ENCODE results near the gene CBY3.
A peak's percentile ranks its signal among the peaks of the same experiment; 100 is the strongest.
"Not testable (repeated sequence)": the region's sequence is repeated elsewhere in the genome, so short reads cannot be mapped to it uniquely, and the experiment has no call there.

The CBY3 gene

DNA sequence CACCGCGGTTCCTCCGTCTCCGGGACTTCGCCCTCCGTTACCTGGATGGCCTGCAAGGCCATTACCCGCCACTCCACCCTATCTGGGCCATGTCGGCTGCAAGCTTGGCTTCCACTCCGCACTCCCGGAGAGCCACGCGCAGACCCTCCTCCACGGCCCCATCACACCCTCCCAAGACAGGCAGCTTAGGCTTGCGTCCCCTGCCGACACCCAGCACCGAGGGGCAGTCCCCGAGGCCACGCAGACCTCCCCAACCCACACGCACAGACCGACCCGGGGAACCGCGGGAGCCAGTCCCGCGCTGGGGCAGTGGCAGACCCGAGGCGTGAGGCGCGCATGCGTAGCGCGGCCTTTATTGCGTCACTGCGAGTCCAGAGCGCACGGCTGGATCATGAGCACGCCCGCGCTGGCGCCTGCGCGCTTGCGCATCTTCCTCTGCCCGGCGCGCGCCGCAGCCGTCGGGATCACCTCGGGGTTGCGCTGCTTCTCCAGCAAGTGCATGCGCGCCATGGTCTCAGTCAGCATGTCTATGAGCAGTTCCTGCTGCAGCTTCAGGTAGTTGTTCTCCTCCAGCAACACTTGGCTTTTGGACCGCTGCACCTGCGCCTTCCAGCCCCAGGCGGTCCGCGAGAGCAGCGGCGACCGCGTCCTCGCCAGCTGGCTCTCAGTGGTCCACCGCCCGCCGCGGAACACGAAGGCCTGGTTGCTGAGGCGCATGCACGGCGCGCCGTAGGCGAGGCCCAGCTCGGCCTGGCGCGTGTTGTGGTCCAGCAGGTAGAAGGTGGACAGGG lies 2.4 kb downstream of the CBY3 start:
- DNase-seq (ENCODE audit: low spot score) (peak; percentile 95), FAIRE-seq (no peak)

DNA sequence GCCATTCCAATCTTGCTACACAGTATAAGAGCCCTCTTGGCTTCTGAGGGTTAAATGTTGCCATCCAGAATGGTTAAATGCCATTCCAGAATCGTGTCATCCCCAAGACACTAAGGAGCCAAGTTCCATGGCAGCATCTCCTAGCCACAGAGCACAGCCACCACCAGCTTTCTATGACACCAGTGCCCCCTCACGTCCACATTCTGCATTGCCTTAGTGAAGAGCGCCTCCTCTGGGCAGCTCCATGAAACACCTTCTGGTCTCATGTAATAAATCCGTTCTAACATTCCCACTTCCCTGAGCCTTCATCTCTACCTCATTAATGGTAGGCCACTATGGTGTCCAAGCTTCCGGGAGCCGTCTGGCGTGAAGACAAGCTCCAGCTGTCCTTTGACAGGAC lies 12.4 kb downstream of the CBY3 start:
- DNase-seq (ENCODE audit: low spot score) = no peak
- no peak for FAIRE-seq

DNA sequence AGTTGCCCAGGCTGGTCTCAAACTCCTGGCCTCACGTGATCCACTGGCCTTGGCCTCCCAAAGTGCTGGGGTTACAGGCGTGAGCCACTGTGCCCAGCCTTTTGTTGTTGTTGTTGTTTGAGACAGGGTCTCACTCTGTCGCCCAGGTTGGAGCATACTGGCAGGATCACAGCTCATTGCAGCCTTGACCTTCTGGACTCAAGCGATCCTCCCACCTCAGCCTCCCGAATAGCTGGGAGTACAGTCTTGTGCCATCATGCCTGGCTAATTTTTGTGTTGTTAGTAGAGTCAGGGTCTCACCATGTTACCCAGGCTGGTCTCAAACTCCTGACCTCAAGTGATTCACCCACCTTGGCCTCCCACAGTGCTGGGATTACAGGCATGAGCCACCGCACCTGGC lies 19.2 kb downstream of the CBY3 start:
- FAIRE-seq; DNase-seq (ENCODE audit: low spot score): not testable (repeated sequence)

DNA sequence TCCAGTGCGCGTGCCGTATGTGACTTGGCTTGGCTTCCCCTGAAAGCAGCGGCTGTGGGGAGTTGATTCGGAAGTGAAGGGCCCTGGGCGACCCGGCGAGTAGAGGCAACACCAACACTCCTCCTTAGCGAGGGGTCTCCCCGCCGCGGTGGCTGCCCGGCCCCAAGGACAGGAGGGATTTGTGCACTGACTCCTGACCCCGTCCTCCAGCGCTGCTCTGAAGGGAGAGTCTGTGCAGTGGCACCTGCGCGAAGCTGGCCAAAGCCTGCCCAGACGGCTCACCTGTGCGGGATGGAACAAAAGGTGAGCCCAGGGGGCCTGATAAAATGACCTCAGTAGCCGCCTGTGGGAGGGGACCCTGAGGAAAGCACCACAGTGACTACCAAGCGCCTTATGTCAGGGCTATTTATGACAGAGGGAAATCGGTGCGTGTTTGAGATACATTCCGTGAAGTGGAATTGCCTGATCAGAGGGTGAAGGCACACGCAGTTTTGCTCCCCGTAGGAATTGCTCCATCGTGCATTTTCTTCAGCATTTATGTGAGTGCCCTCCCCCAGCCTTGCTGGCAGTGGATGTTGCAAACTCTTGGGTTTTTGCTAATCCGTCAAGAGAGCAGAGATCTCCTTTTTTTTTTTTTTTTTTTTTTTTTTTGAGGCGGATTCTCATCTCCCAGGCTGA lies 22.5 kb downstream of the CBY3 start:
- peak; percentile 14 for DNase-seq (ENCODE audit: low spot score)
- not testable (repeated sequence) for FAIRE-seq

DNA sequence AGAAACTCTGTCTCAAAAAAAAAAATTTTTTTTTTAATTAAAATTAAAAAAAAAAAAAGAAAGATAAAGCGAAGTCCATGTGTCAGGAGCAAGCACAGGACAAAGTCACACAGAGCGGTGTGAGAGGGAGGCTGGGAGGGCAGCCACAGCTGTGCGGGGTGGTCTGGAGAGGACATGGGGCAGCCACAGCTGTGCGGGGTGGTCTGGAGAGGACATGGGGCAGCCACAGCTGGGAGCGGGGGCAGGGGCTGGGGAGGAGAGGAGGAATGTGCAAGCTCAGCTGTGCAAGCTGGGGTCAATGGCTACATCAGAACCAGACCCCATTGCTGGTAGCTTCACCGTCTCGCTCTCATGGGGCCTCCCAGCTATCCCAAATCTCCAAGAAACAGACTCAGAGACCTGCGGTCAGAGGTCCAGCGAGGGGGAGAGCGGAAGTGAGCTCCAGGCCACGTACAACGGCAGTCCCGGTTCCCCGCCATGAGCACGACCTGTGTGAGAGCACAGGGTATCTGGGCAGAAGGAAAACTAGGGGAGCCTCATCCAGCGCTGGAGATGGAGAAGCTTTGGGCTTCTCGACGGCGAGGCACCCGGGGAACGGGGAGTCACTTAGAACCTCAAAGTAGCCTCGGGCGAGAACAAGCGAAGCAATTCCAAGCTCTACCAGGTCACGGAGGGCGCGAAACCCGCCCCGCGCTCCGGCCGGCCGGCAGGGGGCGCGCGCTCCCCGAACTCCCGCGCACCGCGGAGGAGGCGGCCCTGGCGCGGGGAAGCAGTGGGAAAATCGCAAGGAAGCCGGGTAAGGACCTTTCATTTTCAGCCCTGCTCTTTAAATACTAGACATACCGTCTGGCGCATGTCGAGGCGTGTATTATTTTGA lies 23.3 kb downstream of the CBY3 start:
- DNase-seq (ENCODE audit: low spot score) = not testable (repeated sequence)
- FAIRE-seq = peak; percentile 94

DNA sequence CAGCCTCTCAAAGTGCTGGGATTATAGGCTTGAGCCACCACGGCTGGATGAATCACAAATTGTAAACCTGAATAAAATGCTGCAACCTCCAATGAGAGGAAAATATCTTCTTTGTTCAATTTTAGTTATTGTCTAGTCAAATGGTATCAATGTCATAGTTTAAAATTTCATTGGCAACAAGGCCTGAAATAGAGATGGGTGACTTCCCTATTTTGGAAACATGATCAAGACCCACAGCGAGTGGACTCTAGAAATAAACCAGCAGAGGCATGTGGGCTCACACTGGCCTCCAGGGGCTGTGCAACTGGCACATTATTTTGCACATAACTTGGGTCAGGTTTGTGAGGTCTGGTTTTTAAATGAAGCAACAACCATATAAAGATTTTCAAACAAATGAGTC lies 27.7 kb downstream of the CBY3 start:
- DNase-seq (ENCODE audit: low spot score); FAIRE-seq: not testable (repeated sequence)

DNA sequence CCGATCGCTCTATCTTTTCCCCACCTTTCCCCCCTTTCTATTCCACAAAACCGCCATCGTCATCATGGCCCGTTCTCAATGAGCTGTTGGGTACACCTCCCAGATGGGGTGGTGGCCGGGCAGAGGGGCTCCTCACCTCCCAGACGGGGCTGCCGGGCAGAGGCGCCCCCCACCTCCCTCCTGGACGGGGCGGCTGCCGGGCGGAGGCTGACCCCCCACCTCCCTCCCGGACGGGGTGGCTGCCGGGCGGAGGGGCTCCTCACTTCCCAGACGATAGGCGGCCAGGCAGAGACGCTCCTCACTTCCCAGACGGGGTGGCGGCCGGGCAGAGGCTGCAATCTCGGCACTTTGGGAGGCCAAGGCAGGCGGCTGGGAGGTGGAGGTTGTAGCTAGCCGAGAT lies 30.6 kb downstream of the CBY3 start:
- not testable (repeated sequence) for DNase-seq (ENCODE audit: low spot score); FAIRE-seq

DNA sequence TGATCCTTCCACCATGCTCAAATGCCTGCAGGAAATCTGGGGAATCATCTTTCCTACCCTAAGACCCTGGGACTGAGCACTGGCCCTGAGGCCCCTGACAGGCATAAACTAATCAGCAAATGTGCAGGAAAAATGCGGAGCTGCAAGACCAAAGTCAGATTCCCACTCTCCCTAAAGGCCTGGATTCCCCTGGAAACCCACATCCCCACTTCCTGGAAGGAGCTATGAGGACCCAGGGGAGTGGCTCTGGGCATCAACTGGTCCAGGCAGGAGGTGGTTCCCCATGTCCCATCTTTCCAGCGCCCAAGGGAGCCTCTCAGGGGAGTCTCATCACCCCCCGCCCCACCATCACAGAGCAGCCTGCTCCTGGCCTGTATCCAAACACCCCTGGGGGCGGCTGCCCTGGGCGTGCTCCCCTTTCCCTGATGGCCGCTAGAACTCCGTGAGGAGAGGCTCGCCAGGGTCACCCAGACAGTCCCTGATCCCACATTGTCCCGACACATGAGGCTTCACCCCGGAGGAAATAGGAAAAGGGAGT lies 31.6 kb downstream of the CBY3 start:
- DNase-seq (ENCODE audit: low spot score); FAIRE-seq: not testable (repeated sequence)

DNA sequence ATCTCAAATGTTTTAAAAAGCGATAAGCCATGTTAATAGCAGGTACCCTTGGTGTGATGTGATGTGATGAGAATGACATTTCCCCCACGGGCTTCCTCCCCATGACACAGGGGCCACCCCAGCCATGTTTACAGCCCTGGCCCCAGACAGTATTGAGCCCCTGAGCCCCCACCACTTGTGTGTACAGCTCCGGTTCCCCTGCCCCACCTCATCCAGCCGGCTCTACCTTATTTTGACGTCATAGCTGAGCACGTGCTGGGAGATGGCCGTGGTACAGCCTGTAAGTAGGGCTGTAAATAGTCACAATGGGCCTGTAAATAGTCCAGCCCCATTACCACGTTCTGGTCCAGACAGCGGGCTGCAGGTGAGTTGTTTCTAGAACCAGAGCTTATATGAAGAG lies 32.4 kb downstream of the CBY3 start:
- DNase-seq (ENCODE audit: low spot score) = no peak
- FAIRE-seq = no peak

DNA sequence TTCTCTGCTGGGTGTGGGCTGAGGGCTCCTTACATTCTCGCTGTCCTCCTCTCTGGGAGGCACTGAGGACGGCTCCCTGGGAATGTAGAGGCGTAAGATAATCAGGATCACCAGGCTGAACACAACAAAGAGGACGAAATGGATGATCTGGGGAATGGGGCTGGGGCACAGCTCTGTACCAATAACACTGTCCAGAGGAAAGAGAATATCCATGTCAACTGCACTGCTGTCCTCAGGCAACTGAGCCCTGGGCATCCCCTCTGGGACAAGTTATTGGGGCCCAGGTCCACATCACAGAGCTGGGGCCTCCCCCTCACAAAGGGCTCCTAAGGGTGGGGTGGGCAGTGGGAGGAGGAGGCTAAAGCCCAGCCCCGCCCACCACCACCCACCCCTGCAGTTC lies 36.1 kb downstream of the CBY3 start:
- not testable (repeated sequence) for FAIRE-seq; DNase-seq (ENCODE audit: low spot score)

DNA sequence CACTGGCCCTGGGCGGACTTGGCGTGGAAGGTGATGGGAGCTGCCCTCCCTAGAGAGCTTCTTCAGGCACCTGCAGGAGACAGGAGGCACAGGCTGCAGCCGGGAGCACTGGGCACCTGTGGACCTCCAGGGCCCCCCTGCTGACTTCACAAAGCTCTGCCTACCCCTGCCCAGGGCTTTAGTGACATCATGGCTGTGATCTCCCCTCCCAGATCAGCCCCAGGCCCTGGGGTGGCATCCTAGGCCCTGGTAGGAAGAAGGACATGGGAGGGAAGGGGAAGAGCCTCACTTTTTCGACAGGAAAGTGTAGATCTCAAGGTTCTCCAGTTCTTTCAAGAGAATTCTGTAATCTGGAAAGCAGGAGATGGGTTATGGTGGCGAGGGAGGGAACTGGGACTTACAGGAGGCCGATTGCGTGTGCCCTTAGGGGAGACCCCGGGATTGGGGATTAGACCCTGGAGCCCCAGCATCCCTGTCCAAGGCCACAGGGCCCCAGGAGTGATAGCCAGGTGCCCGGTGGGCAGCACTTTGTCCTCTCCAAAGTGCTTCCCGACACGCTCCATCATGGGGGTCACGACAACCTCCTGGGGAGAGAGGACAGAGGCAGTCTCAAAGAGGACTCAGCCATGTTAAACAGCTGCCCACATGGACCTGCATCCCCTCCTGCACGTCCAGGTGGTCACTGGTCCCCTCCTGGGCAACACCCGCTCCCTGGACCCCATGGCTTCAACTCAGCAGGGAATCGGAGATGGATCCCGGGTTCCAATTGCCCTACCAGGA lies 37.5 kb downstream of the CBY3 start:
- FAIRE-seq; DNase-seq (ENCODE audit: low spot score): not testable (repeated sequence)

DNA sequence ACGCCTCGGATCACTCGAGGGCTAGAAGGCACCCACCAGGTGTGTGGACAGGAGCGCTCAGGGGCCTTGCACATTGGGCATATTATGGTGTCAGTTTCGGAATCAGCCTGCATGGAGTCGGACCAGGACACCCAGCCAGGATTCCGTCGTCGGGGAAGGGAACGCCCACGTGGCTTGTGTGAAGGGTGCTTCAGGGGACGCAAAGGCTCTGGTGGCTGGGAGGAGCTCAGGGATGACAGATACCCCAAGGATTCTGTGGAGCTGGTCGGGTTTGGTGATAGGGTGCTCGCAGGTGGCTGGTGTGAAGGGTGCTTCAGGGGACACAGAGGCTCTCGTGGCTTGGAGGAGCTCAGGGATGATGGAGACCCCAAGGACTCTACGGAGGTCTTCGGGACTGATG lies 38.2 kb downstream of the CBY3 start:
- FAIRE-seq = not testable (repeated sequence)

DNA sequence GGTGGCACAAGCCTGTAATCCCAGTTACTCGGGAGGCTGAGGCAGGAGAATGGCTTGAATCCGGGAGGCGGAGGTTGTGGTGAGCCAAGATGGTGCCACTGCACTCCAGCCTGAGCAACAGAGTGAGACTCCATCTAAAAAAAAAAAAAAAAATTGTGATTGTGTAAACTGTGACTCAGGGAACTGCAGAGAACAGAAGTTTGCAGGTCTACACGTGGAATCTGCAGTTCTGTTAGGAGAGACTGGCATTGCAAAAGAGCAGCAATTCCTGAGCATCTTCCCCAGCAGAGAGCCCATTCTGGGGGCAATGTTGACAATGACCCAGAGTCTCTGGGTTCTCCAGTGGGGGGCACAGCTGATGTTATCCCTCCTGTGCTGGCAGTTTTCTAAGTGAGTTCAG lies 39.1 kb downstream of the CBY3 start:
- not testable (repeated sequence) for FAIRE-seq; DNase-seq (ENCODE audit: low spot score)

More for the DNA sequence above, 38.2 kb downstream of the CBY3 start:
- DNase-seq (ENCODE audit: low spot score) = not testable (repeated sequence)

DNA sequence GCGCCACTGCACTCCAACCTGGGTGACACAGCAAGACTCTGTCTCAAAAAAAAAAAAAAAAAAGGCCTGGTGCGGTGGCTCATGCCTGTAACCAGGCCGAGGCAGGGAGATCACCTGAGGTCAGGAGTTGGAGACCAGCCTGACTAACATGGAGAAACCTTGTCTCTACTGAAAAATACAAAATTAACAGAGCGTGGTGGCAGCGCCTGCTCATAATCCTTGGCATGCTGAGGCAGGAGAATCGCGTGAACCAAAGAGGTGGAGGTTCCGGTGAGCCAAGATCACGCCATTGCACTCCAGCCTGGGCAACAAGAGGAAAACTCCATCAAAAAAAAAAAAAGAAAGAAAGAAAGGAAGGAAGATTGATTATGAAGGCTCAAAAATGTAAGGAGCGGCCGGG lies 41.5 kb downstream of the CBY3 start:
- FAIRE-seq = not testable (repeated sequence)

DNA sequence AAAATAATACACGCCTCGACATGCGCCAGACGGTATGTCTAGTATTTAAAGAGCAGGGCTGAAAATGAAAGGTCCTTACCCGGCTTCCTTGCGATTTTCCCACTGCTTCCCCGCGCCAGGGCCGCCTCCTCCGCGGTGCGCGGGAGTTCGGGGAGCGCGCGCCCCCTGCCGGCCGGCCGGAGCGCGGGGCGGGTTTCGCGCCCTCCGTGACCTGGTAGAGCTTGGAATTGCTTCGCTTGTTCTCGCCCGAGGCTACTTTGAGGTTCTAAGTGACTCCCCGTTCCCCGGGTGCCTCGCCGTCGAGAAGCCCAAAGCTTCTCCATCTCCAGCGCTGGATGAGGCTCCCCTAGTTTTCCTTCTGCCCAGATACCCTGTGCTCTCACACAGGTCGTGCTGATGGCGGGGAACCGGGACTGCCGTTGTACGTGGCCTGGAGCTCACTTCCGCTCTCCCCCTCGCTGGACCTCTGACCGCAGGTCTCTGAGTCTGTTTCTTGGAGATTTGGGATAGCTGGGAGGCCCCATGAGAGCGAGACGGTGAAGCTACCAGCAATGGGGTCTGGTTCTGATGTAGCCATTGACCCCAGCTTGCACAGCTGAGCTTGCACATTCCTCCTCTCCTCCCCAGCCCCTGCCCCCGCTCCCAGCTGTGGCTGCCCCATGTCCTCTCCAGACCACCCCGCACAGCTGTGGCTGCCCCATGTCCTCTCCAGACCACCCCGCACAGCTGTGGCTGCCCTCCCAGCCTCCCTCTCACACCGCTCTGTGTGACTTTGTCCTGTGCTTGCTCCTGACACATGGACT lies 46.3 kb downstream of the CBY3 start:
- DNase-seq (ENCODE audit: low spot score); FAIRE-seq: not testable (repeated sequence)

More for the DNA sequence above, 41.5 kb downstream of the CBY3 start:
- not testable (repeated sequence) for DNase-seq (ENCODE audit: low spot score)

DNA sequence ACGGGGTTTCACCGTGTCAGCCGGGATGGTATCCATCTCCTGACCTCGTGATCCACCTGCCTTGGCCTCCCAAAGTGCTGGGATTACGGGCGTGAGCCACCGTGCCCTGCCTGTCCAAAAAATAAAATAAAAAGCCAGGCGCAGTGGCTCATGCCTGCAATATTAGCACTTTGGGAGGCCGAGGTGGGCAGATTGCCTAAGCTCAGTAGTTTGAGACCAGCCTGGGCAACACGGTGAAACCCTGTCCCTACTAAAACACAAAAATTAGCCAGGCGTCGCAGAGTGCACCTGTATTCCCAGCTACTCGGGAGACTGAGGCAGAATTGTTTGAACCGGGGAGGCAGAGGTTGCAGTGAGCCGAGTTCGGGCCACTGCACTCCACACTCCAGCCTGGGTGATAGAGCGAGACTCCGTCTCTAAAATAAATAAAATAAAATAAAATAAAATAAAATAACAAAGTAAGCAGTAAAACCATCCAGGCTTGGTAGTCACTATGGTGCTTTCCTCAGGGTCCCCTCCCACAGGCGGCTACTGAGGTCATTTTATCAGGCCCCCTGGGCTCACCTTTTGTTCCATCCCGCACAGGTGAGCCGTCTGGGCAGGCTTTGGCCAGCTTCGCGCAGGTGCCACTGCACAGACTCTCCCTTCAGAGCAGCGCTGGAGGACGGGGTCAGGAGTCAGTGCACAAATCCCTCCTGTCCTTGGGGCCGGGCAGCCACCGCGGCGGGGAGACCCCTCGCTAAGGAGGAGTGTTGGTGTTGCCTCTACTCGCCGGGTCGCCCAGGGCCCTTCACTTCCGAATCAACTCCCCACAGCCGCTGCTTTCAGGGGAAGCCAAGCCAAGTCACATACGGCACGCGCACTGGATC lies 47.1 kb downstream of the CBY3 start:
- not testable (repeated sequence) for DNase-seq (ENCODE audit: low spot score); FAIRE-seq
